Panc1 (cell line): Measurements from ENCODE around the gene TSPAN4.

Experiments used
- POLR2AphosphoS5 ChIP-seq: IDR thresholded peaks from 2 replicates; pipeline ENCODE4 v1.6.1; 2012; ENCODE audit warnings: mild to moderate bottlenecking, low read depth, low read length, moderate library complexity
- TF ChIP-seq, protein P1 (sequence below): fragments of 450-650 bp; IDR thresholded peaks from 2 replicates; pipeline ENCODE4 v1.5.1; 2017; ENCODE audit warnings: mild to moderate bottlenecking

DNA sequence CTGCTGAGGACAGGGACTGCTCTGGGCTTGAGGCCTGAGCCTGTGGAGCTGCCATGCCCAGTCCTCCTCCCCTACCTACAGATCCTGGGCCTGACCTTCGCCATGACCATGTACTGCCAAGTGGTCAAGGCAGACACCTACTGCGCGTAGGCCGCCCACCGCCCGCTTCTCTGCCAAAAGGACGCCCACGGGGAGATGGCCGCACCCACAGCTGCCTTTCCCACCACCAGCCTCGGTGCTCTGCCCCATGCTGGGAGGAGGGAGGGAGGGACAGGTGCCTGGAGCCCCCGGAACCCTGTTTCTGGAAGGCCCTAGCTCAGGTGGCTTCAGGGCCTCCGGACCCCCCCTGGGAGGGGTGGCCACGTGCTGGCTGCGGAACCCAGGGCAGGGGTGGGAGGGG lies 23.8 kb downstream of the TSPAN4 start:
- TF ChIP-seq, protein P1, sequence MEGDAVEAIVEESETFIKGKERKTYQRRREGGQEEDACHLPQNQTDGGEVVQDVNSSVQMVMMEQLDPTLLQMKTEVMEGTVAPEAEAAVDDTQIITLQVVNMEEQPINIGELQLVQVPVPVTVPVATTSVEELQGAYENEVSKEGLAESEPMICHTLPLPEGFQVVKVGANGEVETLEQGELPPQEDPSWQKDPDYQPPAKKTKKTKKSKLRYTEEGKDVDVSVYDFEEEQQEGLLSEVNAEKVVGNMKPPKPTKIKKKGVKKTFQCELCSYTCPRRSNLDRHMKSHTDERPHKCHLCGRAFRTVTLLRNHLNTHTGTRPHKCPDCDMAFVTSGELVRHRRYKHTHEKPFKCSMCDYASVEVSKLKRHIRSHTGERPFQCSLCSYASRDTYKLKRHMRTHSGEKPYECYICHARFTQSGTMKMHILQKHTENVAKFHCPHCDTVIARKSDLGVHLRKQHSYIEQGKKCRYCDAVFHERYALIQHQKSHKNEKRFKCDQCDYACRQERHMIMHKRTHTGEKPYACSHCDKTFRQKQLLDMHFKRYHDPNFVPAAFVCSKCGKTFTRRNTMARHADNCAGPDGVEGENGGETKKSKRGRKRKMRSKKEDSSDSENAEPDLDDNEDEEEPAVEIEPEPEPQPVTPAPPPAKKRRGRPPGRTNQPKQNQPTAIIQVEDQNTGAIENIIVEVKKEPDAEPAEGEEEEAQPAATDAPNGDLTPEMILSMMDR: no peak
- TF ChIP-seq POLR2AphosphoS5: peak; percentile 60; the same call in 1 of the 2 replicates
